Activated T-helper 1 cell treated with anti-CD3 and anti-CD28 coated beads, Interleukin-2, amount 50 U/mL, for 16 hours (primary cell): ENCODE measurements around the gene VPREB3.

ENCODE experiments used
- DNase-seq, 2 donors: peaks; one replicate each; pipeline ENCODE4 v3.0.0-alpha.2; 2020; ENCODE audit warnings: low read depth in 1 of 2, low spot score in 1 of 2

VPREB3 gene

DNA sequence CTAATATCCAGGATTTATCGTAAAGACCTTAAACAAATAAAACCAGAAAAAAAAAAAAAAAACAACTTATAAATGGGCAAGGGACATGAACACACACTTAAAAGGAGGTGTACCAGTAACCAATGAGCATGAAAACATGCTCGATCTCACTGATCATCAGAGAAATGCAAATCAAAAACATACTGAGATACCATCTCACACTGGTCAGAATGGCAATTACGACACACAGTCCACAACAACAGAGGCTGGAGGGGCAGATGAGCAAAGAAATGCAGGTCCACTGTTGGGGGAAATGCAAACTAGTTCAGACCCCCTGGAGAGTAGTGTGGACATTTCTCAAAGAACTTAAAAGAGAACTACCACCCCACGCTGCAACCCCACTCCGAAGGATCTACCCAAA lies 50.2 kb downstream of the VPREB3 start:
- no peak for DNase-seq
